Kidney (tissue), 22 donors: ENCODE measurements around the gene TP53BP2. TPM values are rescaled to one million over a fixed set of nuclear protein-coding genes. Genes with fewer than 3 reads are reported as not detected.
"Not testable (repeated sequence)": the region's sequence is repeated elsewhere in the genome, so short reads cannot be mapped to it uniquely, and the experiment has no call there.

Experiments
- DNase-seq, 5 donors: peaks; one replicate each; pipeline ENCODE4 v3.0.0-alpha.2; 2013 to 2020
- FAIRE-seq: peaks from 2 replicates; lab custom pipeline; 2012; peaks lifted over from hg19 to GRCh38; lab: Jason Lieb, UNC
- H3K27ac ChIP-seq, 2 donors: one replicate each; pipeline ENCODE4 v1.7.0; 2013; ENCODE audit warnings: low read depth in 2 of 2, low read length in 2 of 2, inconsistent platforms in 1 of 2
- H3K27me3 ChIP-seq: one replicate; pipeline ENCODE4 v1.7.1; 2013; ENCODE audit warnings: low read length, inconsistent platforms; ENCODE audit not compliant: control insufficient read depth, insufficient read depth
- H3K36me3 ChIP-seq, 3 donors: one replicate each; pipeline versions ENCODE4 v1.7.0 to v1.7.1; 2013; ENCODE audit warnings: low read length in 3 of 3, control low read depth in 1 of 3, inconsistent platforms in 1 of 3; ENCODE audit not compliant: insufficient read depth in 3 of 3, control insufficient read depth in 2 of 3
- H3K4me1 ChIP-seq, 3 donors: one replicate each; pipeline versions ENCODE4 v1.7.0 to v1.7.1; 2013; ENCODE audit warnings: low read length in 3 of 3, inconsistent platforms in 1 of 3, low read depth in 1 of 3; ENCODE audit not compliant: control insufficient read depth in 2 of 3, insufficient read depth in 2 of 3
- H3K4me3 ChIP-seq, 3 donors: one replicate each; pipeline versions ENCODE4 v1.7.0 to v1.8.1; 2013; ENCODE audit warnings: low read length in 3 of 3, control low read depth in 1 of 3, inconsistent platforms in 1 of 3
- H3K9ac ChIP-seq, 3 donors: one replicate each; pipeline versions ENCODE4 v1.7.0 to v1.7.1; 2013; ENCODE audit warnings: low read length in 3 of 3, control low read depth in 1 of 3, inconsistent platforms in 1 of 3
- H3K9me3 ChIP-seq, 3 donors: one replicate each; pipeline versions ENCODE4 v1.7.0 to v1.7.1; 2013; ENCODE audit warnings: low read length in 3 of 3, control low read depth in 1 of 3, inconsistent platforms in 1 of 3; ENCODE audit not compliant: control insufficient read depth in 2 of 3, insufficient read depth in 1 of 3
- intact Hi-C: fragments of 100-400 bp; cut with DNase I; formaldehyde crosslinking; loops from one replicate; pipeline ENCODE4 v1.11.1; 2022
- long read RNA-seq, 10 donors: library from polyadenylated mRNA in 1 of 10; unstranded in 1 of 10; transcript quantifications; one replicate each; pipeline ENCODE4 v2.0.0 and lab custom pipeline, GENCODE V29; 2021 to 2026
- polyA plus RNA-seq: library from polyadenylated mRNA; stranded (reverse); fragments of 350-450 nt; fragmentation: Illumina TruSeq; extraction: RNeasy Lipid Tissue Mini Kit (QIAGEN cat#74804); gene quantifications from one replicate; pipeline ENCODE4 v1.2.3, GENCODE V29; 2014; ENCODE audit warnings: low read depth, low replicate concordance; ENCODE audit not compliant: insufficient read depth
- total RNA-seq: library from RNA; stranded (reverse); fragmentation: NEBNext Ultra II Directional; extraction: Animal tissue kit (Norgen Biotek cat#: 25700); gene quantifications from one replicate; pipeline ENCODE4 v1.2.1, GENCODE V29; 2021
- TF ChIP-seq, protein P1 (sequence below): IDR thresholded peaks from 3 replicates; pipeline ENCODE4 v1.5.1; 2012; ENCODE audit warnings: mild to moderate bottlenecking, moderate library complexity, borderline replicate concordance; ENCODE audit not compliant: insufficient read depth; ENCODE audit errors: extremely low read depth
- donor health status: control.
- donor health status: control.
- donor health status: control.
- donor health status: control.
- donor health status: control.
- donor health status: DM: yes; HTN: yes; CAD: no.
- donor health status: Normal renal cell carcinoma (clear cell type).

TP53BP2 gene, protein sequence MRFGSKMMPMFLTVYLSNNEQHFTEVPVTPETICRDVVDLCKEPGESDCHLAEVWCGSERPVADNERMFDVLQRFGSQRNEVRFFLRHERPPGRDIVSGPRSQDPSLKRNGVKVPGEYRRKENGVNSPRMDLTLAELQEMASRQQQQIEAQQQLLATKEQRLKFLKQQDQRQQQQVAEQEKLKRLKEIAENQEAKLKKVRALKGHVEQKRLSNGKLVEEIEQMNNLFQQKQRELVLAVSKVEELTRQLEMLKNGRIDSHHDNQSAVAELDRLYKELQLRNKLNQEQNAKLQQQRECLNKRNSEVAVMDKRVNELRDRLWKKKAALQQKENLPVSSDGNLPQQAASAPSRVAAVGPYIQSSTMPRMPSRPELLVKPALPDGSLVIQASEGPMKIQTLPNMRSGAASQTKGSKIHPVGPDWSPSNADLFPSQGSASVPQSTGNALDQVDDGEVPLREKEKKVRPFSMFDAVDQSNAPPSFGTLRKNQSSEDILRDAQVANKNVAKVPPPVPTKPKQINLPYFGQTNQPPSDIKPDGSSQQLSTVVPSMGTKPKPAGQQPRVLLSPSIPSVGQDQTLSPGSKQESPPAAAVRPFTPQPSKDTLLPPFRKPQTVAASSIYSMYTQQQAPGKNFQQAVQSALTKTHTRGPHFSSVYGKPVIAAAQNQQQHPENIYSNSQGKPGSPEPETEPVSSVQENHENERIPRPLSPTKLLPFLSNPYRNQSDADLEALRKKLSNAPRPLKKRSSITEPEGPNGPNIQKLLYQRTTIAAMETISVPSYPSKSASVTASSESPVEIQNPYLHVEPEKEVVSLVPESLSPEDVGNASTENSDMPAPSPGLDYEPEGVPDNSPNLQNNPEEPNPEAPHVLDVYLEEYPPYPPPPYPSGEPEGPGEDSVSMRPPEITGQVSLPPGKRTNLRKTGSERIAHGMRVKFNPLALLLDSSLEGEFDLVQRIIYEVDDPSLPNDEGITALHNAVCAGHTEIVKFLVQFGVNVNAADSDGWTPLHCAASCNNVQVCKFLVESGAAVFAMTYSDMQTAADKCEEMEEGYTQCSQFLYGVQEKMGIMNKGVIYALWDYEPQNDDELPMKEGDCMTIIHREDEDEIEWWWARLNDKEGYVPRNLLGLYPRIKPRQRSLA
- total RNA-seq (45.9 TPM), polyA plus RNA-seq (10.3 TPM)
- long read RNA-seq, donor 1, partial matches to known transcripts: 5 of 6 reads
- long read RNA-seq, donor 1, other reads (novel, unspliced or antisense): 0 of 6 reads
- long read RNA-seq, donor 2, partial matches to known transcripts: 23 of 23 reads
- long read RNA-seq, donor 2, other reads (novel, unspliced or antisense): 0 of 23 reads
- long read RNA-seq, donor 3, full-length matches to known transcripts: 2 of 13 reads
- long read RNA-seq, donor 3, partial matches to known transcripts: 11 of 13 reads
- long read RNA-seq, donor 3, other reads (novel, unspliced or antisense): 0 of 13 reads
- long read RNA-seq, donor 4, full-length matches to known transcripts: 1 of 21 reads
- long read RNA-seq, donor 4, partial matches to known transcripts: 20 of 21 reads
- long read RNA-seq, donor 4, other reads (novel, unspliced or antisense): 0 of 21 reads
- long read RNA-seq, donor 5: 0 reads
- long read RNA-seq, donor 6, full-length matches to known transcripts: 1 of 1 reads
- long read RNA-seq, donor 6, partial matches to known transcripts: 0 of 1 reads
- long read RNA-seq, donor 6, other reads (novel, unspliced or antisense): 0 of 1 reads
- long read RNA-seq, donor 7, full-length matches to known transcripts: 13 of 18 reads
- long read RNA-seq, donor 7, partial matches to known transcripts: 4 of 18 reads
- long read RNA-seq, donor 7, other reads (novel, unspliced or antisense): 1 of 18 reads
- long read RNA-seq, donor 8, partial matches to known transcripts: 17 of 17 reads
- long read RNA-seq, donor 8, other reads (novel, unspliced or antisense): 0 of 17 reads
- long read RNA-seq, donor 9: 0 reads
- long read RNA-seq, donor 10, full-length matches to known transcripts: 1 of 7 reads
- long read RNA-seq, donor 10, partial matches to known transcripts: 6 of 7 reads
- long read RNA-seq, donor 10, other reads (novel, unspliced or antisense): 0 of 7 reads

DNA sequence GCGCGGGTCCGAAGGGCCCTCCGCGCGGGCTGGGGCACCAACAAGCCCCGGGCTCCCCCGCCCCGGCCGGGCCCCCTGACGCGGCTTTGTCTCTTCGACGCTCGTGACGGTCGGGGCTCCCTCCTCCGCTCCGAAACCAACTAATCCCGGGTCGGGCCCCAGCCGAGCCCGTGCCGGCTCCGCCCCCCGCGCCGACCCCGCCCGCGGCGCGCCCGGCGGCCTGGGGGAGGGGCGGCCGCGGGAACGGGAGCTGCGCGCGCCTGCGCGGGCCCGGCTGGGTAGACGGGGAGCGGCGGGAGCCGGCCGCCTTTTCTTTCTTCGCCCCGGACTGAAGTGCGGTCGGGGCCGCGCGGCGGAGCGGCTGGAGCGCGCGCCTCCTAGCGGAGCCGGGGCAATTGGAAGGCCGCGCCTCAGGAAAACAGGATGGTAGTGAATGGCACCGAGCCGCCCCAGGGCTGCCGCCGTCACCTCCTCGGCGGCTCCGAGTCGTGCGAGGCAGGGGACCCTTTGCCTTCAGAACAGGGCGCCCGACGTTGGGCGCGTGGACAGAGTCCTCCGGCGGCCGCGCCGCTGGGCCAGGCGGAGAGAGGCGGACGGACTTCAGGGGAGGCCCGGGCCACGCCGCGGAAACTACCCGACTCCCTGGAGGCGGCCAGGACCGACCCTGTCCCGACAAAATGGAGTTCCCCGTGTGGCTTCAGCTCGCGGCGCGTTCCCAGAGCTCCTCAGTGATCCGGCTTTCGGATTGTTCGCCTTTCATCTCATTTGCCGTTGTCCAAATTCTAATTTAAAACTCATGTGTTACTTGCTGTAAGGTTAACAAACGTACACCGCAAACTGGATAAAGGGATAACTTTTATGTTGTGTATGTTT, at the start of gene TP53BP2:
TSS of gene TP53BP2 (minus strand) at position 138 of the 873 bp plus-strand sequence. CDS start 267 bp downstream, outside the sequence.
- FAIRE-seq (no peak), DNase-seq (peak; percentile 92 to 97 (median 95))
- no peaks in the 10 kb centered on the region for H3K27me3 ChIP-seq
- peaks cover 2 to 7% (median 5%) of the 10 kb centered on the region in 3 donors for H3K4me1 ChIP-seq
- peak within 1 kb of the TSS; percentile 87 to 93 (median 89) for H3K9ac ChIP-seq
- no peaks in the 10 kb centered on the region for H3K9me3 ChIP-seq
- peak within 1 kb of the TSS; percentile 94 for H3K27ac ChIP-seq
- intact Hi-C loops: no loop called here
- TF ChIP-seq, protein P1, sequence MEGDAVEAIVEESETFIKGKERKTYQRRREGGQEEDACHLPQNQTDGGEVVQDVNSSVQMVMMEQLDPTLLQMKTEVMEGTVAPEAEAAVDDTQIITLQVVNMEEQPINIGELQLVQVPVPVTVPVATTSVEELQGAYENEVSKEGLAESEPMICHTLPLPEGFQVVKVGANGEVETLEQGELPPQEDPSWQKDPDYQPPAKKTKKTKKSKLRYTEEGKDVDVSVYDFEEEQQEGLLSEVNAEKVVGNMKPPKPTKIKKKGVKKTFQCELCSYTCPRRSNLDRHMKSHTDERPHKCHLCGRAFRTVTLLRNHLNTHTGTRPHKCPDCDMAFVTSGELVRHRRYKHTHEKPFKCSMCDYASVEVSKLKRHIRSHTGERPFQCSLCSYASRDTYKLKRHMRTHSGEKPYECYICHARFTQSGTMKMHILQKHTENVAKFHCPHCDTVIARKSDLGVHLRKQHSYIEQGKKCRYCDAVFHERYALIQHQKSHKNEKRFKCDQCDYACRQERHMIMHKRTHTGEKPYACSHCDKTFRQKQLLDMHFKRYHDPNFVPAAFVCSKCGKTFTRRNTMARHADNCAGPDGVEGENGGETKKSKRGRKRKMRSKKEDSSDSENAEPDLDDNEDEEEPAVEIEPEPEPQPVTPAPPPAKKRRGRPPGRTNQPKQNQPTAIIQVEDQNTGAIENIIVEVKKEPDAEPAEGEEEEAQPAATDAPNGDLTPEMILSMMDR: peak; percentile 81
- peak within 1 kb of the TSS; percentile 76 to 90 (median 79) for H3K4me3 ChIP-seq
- H3K36me3 ChIP-seq: no peaks in the 10 kb centered on the region

DNA sequence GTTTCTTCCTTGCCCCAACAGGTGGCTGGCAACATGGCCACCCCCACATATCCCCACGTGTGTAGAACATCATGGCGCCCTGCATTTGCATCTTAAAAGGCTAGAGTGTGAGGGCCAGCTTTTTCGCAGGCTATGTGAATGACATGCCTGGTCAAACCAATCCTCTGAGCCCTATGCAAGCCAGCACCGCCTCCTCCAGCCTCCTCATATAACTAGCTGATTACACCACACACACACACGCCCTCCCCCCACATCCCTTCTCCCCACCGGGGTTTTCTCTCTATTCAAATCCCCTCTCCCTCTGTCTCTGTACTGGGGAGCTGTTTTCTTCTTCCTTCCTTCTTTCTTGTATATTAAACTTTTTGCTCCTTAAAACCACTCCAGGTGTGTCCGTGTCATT, 44.7 kb upstream of the TP53BP2 start:
- H3K9me3 ChIP-seq, H3K9ac ChIP-seq, FAIRE-seq, intact Hi-C loops, DNase-seq, H3K27me3 ChIP-seq, H3K36me3 ChIP-seq, H3K27ac ChIP-seq, H3K4me3 ChIP-seq, H3K4me1 ChIP-seq: not testable (repeated sequence)

DNA sequence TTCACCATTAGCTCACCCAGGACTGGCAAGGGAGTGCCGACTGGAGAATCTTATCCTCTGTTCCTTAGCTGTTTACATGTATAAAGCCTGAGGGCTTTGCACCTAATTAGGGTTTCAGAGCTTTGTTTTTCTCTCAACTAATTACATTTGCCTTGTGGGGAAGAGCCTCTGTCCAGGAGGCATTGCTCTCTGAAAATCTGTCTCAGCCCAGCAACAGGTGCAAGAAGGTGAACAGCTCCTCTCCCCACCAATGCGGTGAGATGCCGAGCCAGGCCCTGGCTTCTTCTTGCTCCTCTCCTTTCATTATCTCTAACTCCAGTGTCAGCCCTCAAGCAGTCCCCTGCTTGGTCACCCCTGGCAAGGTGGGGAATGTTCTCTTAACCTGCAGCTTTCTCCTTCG, 43.6 kb upstream of the TP53BP2 start:
- H3K9ac ChIP-seq, H3K27ac ChIP-seq, H3K4me3 ChIP-seq, H3K9me3 ChIP-seq, H3K36me3 ChIP-seq, DNase-seq, FAIRE-seq, H3K27me3 ChIP-seq, H3K4me1 ChIP-seq, intact Hi-C loops: not testable (repeated sequence)
